Hindlimb muscle (tissue), 1 donor: ENCODE results near the gene TEX2. TPM values are rescaled to one million over a fixed set of nuclear protein-coding genes. Genes with fewer than 3 reads are reported as not detected.
A peak's percentile ranks its signal among the peaks of the same experiment; 100 is the strongest.

Experiments used
- DNase-seq: peaks from one replicate; pipeline ENCODE4 v3.0.0-alpha.2; 2013
- polyA plus RNA-seq: library from polyadenylated mRNA; unstranded; fragments of 120-200 nt; gene quantifications from one replicate; pipeline ENCODE4 v1.2.1, GENCODE V29; 2013; ENCODE audit not compliant: insufficient read length

TEX2 gene
- polyA plus RNA-seq = 21.6 TPM

GRCh38 chr17:64263000-64263766 lies at the start of gene TEX2:
Gene TEX2, minus strand, starts transcription at chr17:64263260. Its CDS starts 49,043 bp downstream, at chr17:64214217.
- peak; percentile 90 for DNase-seq

GRCh38 chr17:64309710-64310109 lies 46.6 kb upstream of the TEX2 start:
- DNase-seq = no peak

- no peak for DNase-seq
Observed at GRCh38 chr17:64309021-64309420, 46.0 kb upstream of the TEX2 start.

DNA sequence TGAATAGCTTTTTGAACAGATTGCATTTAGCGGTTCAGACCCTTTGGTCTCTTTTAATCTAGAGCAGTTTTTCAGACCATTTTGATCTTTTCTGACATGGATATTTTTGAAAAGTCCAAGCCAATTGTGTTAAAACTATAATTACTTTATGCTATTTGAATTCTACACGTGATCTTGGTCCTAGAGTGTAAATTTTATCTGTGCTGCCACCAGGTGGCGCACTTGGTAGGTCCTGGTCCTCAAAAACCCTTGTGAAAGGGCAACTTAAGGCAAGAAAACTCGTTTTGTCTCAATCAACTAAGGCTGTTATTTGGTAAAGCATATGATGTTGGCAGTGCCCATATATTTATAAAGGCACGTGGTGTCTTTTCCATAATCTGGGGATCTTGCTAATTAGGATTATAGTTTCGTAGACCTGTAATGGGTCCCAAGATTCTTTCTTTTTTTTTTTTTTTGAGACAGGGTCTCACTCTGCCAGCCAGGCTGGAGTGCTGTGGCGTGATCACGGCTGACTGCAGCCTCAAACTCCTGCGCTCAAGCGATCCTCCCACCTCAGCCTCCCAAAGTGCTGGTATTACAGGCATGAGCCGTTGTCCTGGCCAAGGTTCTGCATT lies 43.9 kb upstream of the TEX2 start:
- peak; percentile 70 for DNase-seq

DNA sequence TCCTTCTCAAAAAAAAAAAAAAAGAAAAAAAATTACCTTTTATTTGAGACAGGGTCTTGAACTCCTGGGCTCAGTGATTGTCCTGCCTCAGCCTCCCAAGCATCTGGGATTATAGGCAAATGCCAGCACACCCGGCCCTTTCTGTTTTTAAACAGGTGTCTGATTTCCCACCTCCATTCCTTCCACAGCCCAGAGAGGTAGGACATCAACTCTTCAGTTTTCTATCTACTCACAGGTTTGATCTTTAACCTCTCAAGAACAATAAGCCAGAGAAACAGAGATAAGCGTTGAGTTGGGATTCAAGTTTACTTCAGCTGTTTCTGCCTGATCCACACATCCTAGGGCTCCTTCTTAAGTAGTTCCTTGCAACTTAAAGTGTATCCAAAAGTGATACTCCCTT lies 41.5 kb upstream of the TEX2 start:
- no peak for DNase-seq

DNA sequence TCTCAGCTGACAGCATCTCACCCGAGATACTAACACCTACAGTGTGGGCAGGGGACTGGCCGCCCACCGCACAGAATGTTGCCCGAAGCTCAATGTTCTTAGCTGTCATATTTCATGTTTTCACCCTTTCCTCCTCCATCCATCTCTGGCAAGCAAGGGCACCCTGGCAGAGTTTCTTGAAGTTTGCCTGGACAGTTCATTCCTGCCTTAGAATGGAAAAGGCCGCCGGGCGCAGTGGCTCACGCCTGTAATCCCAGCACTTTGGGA lies 37.6 kb upstream of the TEX2 start:
- no peak for DNase-seq

- no peak for DNase-seq
Observed at GRCh38 chr17:64297467-64298088, 34.5 kb upstream of the TEX2 start.

- no peak for DNase-seq
Observed at GRCh38 chr17:64296246-64296645, 33.2 kb upstream of the TEX2 start.

DNA sequence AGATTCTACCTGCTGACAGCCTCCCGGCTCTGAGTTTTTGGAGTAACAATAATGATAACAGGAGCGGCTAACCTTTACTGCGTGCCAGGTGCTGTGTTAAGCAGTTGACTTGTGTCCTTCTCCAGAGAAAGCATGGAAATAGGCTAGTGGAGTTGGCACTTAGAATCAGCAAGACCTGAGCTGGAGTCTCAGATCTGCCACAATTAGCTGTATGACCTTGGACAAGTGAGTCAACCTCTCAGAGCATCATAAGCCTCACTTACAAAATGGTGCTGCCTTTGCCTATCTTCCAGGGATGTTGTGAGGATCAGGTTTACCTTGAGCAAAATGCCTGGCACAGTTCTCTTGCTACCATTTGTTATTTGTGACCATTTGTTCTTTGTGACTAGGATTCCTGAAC lies 32.1 kb upstream of the TEX2 start:
- no peak for DNase-seq

GRCh38 chr17:64291268-64291851 lies 28.3 kb upstream of the TEX2 start:
- no peak for DNase-seq

DNA sequence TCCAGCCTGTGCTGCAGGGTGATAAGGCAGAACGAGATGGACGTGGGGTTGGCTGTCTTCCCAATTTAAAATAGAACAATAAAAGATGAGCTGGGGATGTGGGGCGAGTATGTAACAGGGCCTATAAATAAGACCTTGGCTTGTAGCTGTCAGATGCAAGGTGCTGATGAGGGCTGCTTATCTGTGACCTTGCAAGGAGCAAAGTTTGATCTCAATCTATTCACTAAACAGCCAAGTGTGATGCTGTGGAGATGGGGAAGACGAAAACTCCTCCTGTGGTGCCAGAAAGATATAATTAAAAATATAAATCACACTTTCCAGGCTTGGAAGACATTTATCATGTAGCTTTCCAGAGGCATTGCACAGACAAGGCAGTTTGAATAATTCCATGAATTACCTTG lies 26.7 kb upstream of the TEX2 start:
- no peak for DNase-seq

DNA sequence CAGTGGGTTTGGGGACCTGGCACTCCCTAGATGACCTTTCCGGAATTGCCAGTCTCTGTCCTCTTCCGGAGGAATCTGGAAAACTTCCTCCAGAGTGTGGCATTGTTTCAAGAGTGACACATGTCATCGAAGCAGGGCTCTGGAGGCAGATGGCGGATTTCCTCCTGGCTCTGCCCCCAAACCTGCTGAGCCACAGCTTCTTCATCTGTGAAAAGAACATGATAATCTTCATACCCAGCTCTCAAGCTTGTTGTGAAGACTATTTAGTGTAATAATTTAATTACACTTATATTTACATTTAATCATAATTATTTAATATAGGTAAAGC lies 19.7 kb upstream of the TEX2 start:
- no peak for DNase-seq

- peak; percentile 74 for DNase-seq
Observed at GRCh38 chr17:64281962-64282752, 19.1 kb upstream of the TEX2 start.

DNA sequence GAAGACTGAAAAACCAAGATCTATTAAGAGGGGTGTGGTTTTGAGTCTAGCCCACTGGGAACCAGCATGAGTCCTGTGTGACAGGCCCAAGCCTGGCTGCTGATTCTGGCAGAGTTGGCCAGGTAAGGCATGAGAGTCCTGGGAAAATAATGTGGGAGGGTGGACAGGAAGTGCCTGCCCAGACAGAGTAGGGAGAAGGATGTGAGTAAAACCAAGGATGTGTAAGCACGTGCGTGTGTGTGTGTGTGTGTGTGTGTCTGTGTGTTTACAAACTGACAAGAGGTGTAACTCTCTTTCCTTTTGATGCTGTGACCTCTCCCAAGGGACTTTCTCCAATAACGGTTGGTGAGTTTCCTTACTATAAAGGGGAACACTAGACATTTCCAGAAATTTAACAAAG lies 15.6 kb upstream of the TEX2 start:
- peak; percentile 17 for DNase-seq

DNA sequence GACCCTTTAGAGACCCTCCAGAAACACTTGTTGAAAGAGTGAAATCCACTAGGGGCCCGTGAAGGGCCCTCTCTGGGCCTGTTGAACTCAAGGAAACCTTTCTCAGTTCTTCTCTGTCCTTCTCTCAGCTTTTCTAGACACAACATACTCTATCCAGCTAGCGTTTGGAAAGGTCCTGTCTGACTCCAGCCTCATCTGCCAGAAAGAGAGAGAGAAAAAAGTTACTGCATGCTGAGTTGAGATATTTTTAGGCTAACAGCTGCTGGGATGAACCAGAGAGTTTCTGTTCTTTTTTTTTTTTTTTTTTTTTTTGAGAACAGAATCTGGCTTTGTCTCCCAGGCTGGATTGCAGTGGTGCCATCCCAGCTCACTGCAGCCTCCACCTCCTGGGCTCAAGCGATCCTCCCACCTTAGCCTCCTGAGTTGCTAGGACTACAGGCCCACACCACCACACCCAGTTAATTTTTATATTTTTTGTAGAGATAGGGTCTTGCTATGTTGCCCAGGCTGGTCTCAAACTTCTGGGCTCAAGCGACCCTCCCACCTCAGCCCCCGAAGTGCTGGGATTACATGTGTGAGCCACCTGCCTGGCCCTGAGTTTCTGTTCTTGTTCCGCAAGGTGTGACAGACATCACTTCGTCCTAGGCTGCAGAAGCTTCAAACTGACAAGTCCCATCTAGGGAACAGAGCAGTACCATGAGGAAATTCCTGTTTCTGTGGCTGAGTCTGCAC lies 14.9 kb upstream of the TEX2 start:
- DNase-seq = peak; percentile 78

GRCh38 chr17:64276961-64277505 lies 14.0 kb upstream of the TEX2 start:
- DNase-seq = no peak

GRCh38 chr17:64275016-64275415 lies 12.0 kb upstream of the TEX2 start:
- no peak for DNase-seq

DNA sequence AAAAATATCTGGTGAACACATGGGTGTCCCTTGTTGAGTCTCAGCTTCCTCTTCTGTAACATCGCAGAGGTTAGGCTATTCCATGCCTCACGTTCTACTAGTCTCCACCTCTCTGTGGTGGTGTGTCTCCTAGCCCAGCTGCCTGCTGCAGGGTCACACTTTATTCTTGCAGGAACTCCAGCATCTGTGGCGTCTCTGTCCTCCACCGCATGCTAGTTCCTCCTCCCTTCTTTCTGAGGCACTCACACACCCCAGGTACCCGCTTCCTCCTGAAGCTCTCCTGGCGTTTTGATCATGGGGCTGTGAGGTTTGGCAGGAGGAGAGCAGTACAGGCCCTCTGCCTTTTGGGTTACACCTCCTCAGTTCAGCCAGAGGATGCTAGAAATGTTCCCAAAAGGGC lies 9.9 kb upstream of the TEX2 start:
- no peak for DNase-seq

GRCh38 chr17:64270885-64271284 lies 7.8 kb upstream of the TEX2 start:
- DNase-seq = no peak

- DNase-seq = no peak
Observed at GRCh38 chr17:64269687-64270649, 6.9 kb upstream of the TEX2 start.

DNA sequence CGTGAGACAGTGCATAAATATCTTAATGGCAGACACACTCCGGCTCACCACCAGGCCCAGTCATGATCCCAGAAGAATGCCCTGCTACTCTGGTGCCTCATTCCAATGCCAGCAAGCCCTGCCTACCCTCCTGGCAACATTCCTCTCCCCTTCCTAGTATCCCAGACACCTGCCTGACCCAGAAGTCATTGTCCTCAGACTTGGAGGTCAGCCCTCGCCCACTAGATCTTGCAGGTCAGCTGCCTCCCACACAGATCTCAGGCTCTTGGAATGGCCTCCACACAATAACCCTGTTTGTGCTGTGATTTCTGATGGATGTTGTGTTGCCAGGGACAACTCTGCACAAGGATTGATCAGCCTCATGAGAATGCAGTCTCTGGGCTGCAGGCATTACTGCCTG lies 1.8 kb upstream of the TEX2 start:
- no peak for DNase-seq
